K562 (cell line): ENCODE data around the gene PNLIPRP1. TPM values are rescaled to one million over a fixed set of nuclear protein-coding genes. Genes with fewer than 3 reads are reported as not detected.

Source experiments
- ATAC-seq: fragments of 200-7000 bp; cut with Tn5 transposase; 3 replicates; pipeline ENCODE4 v1.9.1; 2020; ENCODE audit warnings: moderate library complexity
- BruUV-seq: library from RNA; stranded (reverse); fragments of 400-500 nt; replicated peaks from 2 replicates; lab custom pipeline; 2021; lab: Mats Ljungman, UMichigan
- CTCF ChIA-PET: fragments of 300-600 bp; formaldehyde crosslinking; extraction: SDS; loops from one replicate; lab custom pipeline; 2021; ENCODE audit warnings: low intra/inter-chr PET ratio; lab: Yijun Ruan, JAX
- POLR2A ChIA-PET: fragments of 300-600, 350-650 bp; sonication (Branson Sonifier 250); formaldehyde crosslinking; extraction: SDS; loops from one replicate; lab custom pipeline; 2021; ENCODE audit warnings: antibody characterized with exemption, inconsistent platforms; lab: Yijun Ruan, JAX
- DNase-seq, 4 experiments: peaks; one replicate each; pipeline versions ENCODE4 v3.0.0 to v3.0.0-alpha.2; 2011 to 2018; ENCODE audit warnings: low spot score in 3 of 4, mixed read lengths in 3 of 4; ENCODE audit errors: extremely low read depth in 1 of 4
- FAIRE-seq: peaks from 2 replicates; lab custom pipeline; 2011; peaks lifted over from hg19 to GRCh38; lab: Jason Lieb, UNC
- H2AFZ ChIP-seq: 2 replicates; pipeline ENCODE4 v1.6.0; 2011; ENCODE audit warnings: low read depth, low read length, control low read depth, inconsistent platforms
- H3K27ac ChIP-seq: fragments of 200-600 bp; 3 replicates; pipeline ENCODE4 v1.8.0; 2011; ENCODE audit warnings: low read depth, mild to moderate bottlenecking, control low read depth, inconsistent platforms, low read length, moderate library complexity, mixed read lengths; ENCODE audit errors: extremely low read depth
- H3K27me3 ChIP-seq, 2 experiments: fragments of 300-600 bp in 1 of 2; 2 replicates in 1 of 2; 3 replicates in 1 of 2; pipeline versions ENCODE4 v1.6.0 to v1.8.0; 2011; ENCODE audit warnings: inconsistent platforms in 2 of 2, low read length in 2 of 2, mild to moderate bottlenecking in 1 of 2, mixed read lengths in 1 of 2, moderate library complexity in 1 of 2; ENCODE audit not compliant: control insufficient read depth in 2 of 2, insufficient read depth in 2 of 2
- H3K36me3 ChIP-seq: fragments of 300-600 bp; 3 replicates; pipeline ENCODE4 v1.8.0; 2011; ENCODE audit warnings: mild to moderate bottlenecking, low read length, inconsistent platforms; ENCODE audit not compliant: control insufficient read depth, insufficient read depth
- H3K4me1 ChIP-seq, 2 experiments: fragments of 200-600 bp in 1 of 2; replicated peaks in 1 of 2; 2 replicates in 1 of 2; 3 replicates in 1 of 2; pipeline versions ENCODE4 v1.5.1 to v1.8.0; 2011; ENCODE audit warnings: inconsistent platforms in 2 of 2, low read length in 2 of 2, mild to moderate bottlenecking in 1 of 2, mixed read lengths in 1 of 2, moderate library complexity in 1 of 2; ENCODE audit not compliant: control insufficient read depth in 2 of 2, insufficient read depth in 2 of 2
- H3K4me2 ChIP-seq: 2 replicates; pipeline ENCODE4 v1.6.1; 2011; ENCODE audit warnings: low read length, control low read depth, inconsistent platforms, mixed read lengths; ENCODE audit not compliant: insufficient read depth
- H3K4me3 ChIP-seq: fragments of 200-600 bp; sonication (generic), shearing (Covaris generic); 2 replicates; pipeline ENCODE4 v1.5.1; 2016; ENCODE audit warnings: control low read depth, inconsistent platforms
- H3K79me2 ChIP-seq: fragments of 200-600 bp; 3 replicates; pipeline ENCODE4 v1.8.0; 2011; ENCODE audit warnings: low read length, inconsistent platforms; ENCODE audit not compliant: control insufficient read depth, insufficient read depth
- H3K9ac ChIP-seq, 2 experiments: 2 replicates each; pipeline versions ENCODE4 v1.6.0 to v1.6.1; 2011; ENCODE audit warnings: low read depth in 2 of 2, low read length in 2 of 2, control low read depth in 1 of 2, inconsistent platforms in 1 of 2, mild to moderate bottlenecking in 1 of 2, mixed read lengths in 1 of 2; ENCODE audit not compliant: insufficient read depth in 1 of 2
- H3K9me1 ChIP-seq: one replicate; pipeline ENCODE4 v1.6.0; 2011; ENCODE audit warnings: inconsistent platforms, mild to moderate bottlenecking, low read length, moderate library complexity; ENCODE audit not compliant: control insufficient read depth, insufficient read depth
- H3K9me3 ChIP-seq: replicated peaks from 2 replicates; pipeline ENCODE4 v1.5.1; 2011; ENCODE audit warnings: low read depth, low read length, inconsistent platforms; ENCODE audit not compliant: control insufficient read depth, insufficient read depth
- H4K20me1 ChIP-seq: replicated peaks from 2 replicates; pipeline ENCODE4 v1.6.1; 2011; ENCODE audit warnings: low read length, inconsistent platforms, mixed read lengths; ENCODE audit not compliant: control insufficient read depth, insufficient read depth
- CTBP1 ChIP-seq: fragments of 450-650 bp; IDR thresholded peaks from 2 replicates; pipeline ENCODE4 v1.6.1; 2016; ENCODE audit warnings: borderline replicate concordance
- FOXA3 ChIP-seq, 2 experiments: fragments of 450-650 bp in 1 of 2; sonication (generic) in 1 of 2; formaldehyde crosslinking; IDR thresholded peaks in 1 of 2; conservative IDR thresholded peaks in 1 of 2; 2 replicates each; pipeline versions ENCODE4 v1.4.0 to v1.8.0; 2020 to 2022; ENCODE audit warnings: mild to moderate bottlenecking in 2 of 2, missing genetic modification reagents in 1 of 2
- HMGXB4 ChIP-seq: sonication (generic); formaldehyde crosslinking; IDR thresholded peaks from 2 replicates; pipeline ENCODE4 v1.8.1; 2023; ENCODE audit warnings: mild to moderate bottlenecking, missing genetic modification reagents
- HOXB6 ChIP-seq: fragments of 250-450 bp; sonication (Bioruptor Pico); IDR thresholded peaks from 2 replicates; pipeline ENCODE4 v1.5.1; 2022; ENCODE audit warnings: mild to moderate bottlenecking, borderline replicate concordance
- IRF1 ChIP-seq: sonication (generic); formaldehyde crosslinking; IDR thresholded peaks from 2 replicates; pipeline ENCODE4 v1.8.0; 2022; ENCODE audit warnings: missing genetic modification reagents, mild to moderate bottlenecking, borderline replicate concordance
- JUNB ChIP-seq: fragments of 450-650 bp; formaldehyde crosslinking; conservative IDR thresholded peaks from 2 replicates; pipeline ENCODE4 v1.4.0; 2020; ENCODE audit warnings: mild to moderate bottlenecking
- MCM5 ChIP-seq: fragments of 450-650 bp; IDR thresholded peaks from 2 replicates; pipeline ENCODE4 v1.6.1; 2016; ENCODE audit warnings: low read depth
- NCOR1 ChIP-seq: fragments of 450-650 bp; IDR thresholded peaks from 2 replicates; pipeline ENCODE4 v1.6.1; 2016; ENCODE audit warnings: mild to moderate bottlenecking, moderate library complexity
- NFIX ChIP-seq: fragments of 250-450 bp; sonication (Bioruptor Pico); IDR thresholded peaks from 2 replicates; pipeline ENCODE4 v1.4.0; 2020; ENCODE audit warnings: low read depth, mild to moderate bottlenecking, moderate library complexity
- OTX1 ChIP-seq: fragments of 450-650 bp; formaldehyde crosslinking; IDR thresholded peaks from 2 replicates; pipeline ENCODE4 v1.4.0; 2022; ENCODE audit warnings: mild to moderate bottlenecking
- whole genome bisulfite sequencing: fragments of 100-300 bp; shearing (Covaris generic); methylation state at CpG from one replicate; pipeline ENCODE4 v1.1.6; 2016; ENCODE audit warnings: low coverage, mixed read lengths; ENCODE audit not compliant: insufficient coverage; ENCODE audit errors: missing lambda C conversion rate; 5-methylcytosine and 5-hydroxymethylcytosine counted together
- in situ Hi-C: fragments of 300-500 bp; cut with MboI; formaldehyde crosslinking; loops from 4 replicates; pipeline ENCODE4 v1.15.0; 2018; ENCODE audit warnings: inconsistent platforms, mixed read lengths
- intact Hi-C: fragments of 100-400 bp; cut with micrococcal nuclease; formaldehyde crosslinking; loops from 2 replicates; pipeline ENCODE4 v1.14.2; 2022
- polyA plus RNA-seq, 8 experiments: library from polyadenylated mRNA; depleted of rRNA in 4 of 8; stranded (reverse) in 5 of 8; unstranded in 3 of 8; fragments of >200 nt; fragmentation: Nextera tagmentation in 2 of 8; fragmentation: Illumina TruSeq in 1 of 8; extraction: Ambion mirVana in 2 of 8; extraction: Trizol in 1 of 8; gene quantifications; 2 replicates each; pipeline versions ENCODE4 v1.2.1 to v1.2.3, GENCODE V29; 2011 to 2014; ENCODE audit warnings: inconsistent platforms in 1 of 8, missing spikeins in 1 of 8
- total RNA-seq, 7 experiments: library from RNA; depleted of rRNA in 6 of 7; stranded (reverse); fragments of >200 nt in 6 of 7; fragmentation: Illumina TruSeq in 2 of 7; extraction: Trizol in 2 of 7; gene quantifications; 2 replicates each; pipeline versions ENCODE4 v1.2.1 to v1.2.3, GENCODE V29; 2011 to 2021; ENCODE audit warnings: low replicate concordance in 1 of 7

PNLIPRP1 gene
- total and polyA plus RNA-seq, 9 of the 15 experiments (the other 6 are each of a cell fraction or from before 2014, with no cell fraction given) = 0.60 TPM; not detected in 8

- ChIA-PET CTCF (no interaction called here), POLR2A (no interaction called here)
- H3K9me3 ChIP-seq = no peaks in the 10 kb centered on the region
- no peaks in the 10 kb centered on the region for H3K79me2 ChIP-seq
- H4K20me1 ChIP-seq = no peaks in the 10 kb centered on the region
- H3K36me3 ChIP-seq = no peaks in the 10 kb centered on the region
- TF ChIP-seq CTBP1 = no peak
- no peak for TF ChIP-seq JUNB (CRISPR knock-in tag)
- TF ChIP-seq, all 486 proteins: peak for 0
- H3K27ac ChIP-seq = no peak within 1 kb of the TSS
- intact Hi-C loops (no loop called here), in situ Hi-C loops (no loop called here)
- no peak within 1 kb of the TSS for H2AFZ ChIP-seq
- H3K4me1 ChIP-seq = no peaks in the 10 kb centered on the region
- H3K27me3 ChIP-seq = no peaks in the 10 kb centered on the region; a peak in 1 of 5 replicates
- no TSS peak for BruUV-seq
- FAIRE-seq (no peak), DNase-seq (no peak), ATAC-seq (no peak)
- no peak within 1 kb of the TSS for H3K4me2 ChIP-seq
- H3K4me3 ChIP-seq = no peak within 1 kb of the TSS
- no peak within 1 kb of the TSS for H3K9ac ChIP-seq
- H3K9me1 ChIP-seq = no peaks in the 10 kb centered on the region
- 3% methylated on average over 8 of the region's 8 CpGs for WGBS
Measured at GRCh38 chr10:116545756-116546155, 45.0 kb upstream of the PNLIPRP1 start, which contains the start of gene PNLIP. Gene PNLIP (plus strand): TSS chr10:116545931. CDS start chr10:116546093, 162 bp downstream.

- ChIA-PET POLR2A (no interaction called here), CTCF (no interaction called here)
- in situ Hi-C loops = no loop called here
- FAIRE-seq (no peak), DNase-seq (no peak), ATAC-seq (no peak)
- intact Hi-C loops = no loop called here
- no peaks in the 10 kb centered on the region for H3K36me3 ChIP-seq
- H3K27me3 ChIP-seq = no peaks in the 10 kb centered on the region; a peak in 1 of 5 replicates
- no peaks in the 10 kb centered on the region for H3K9me1 ChIP-seq
- no peak overlapping the region for H3K4me2 ChIP-seq
- H3K27ac ChIP-seq = no peak overlapping the region
- no peaks in the 10 kb centered on the region for H4K20me1 ChIP-seq
- H2AFZ ChIP-seq = no peak overlapping the region
- H3K79me2 ChIP-seq = no peaks in the 10 kb centered on the region
- H3K9ac ChIP-seq = no peak overlapping the region
- H3K9me3 ChIP-seq = no peaks in the 10 kb centered on the region
- H3K4me1 ChIP-seq = no peaks in the 10 kb centered on the region
- no TSS peak for BruUV-seq
- no peak overlapping the region for H3K4me3 ChIP-seq
- 2% methylated on average over 5 of the region's 5 CpGs for whole genome bisulfite sequencing
- TF ChIP-seq IRF1 (no peak), NCOR1 (no peak), HMGXB4 (CRISPR knock-in tag) (no peak), NFIX (CRISPR knock-in tag) (no peak), FOXA3 (CRISPR knock-in tag; conservative IDR thresholded peaks at IDR 0.05 in 1 of 2, IDR thresholded peaks at IDR 0.05 in 1 of 2) (no peak), MCM5 (no peak), HOXB6 (CRISPR knock-in tag) (no peak), OTX1 (CRISPR knock-in tag) (no peak)
Measured at GRCh38 chr10:116548301-116548700, 42.5 kb upstream of the PNLIPRP1 start.
